ENCODE measurements around the gene SLC15A1.

SLC15A1 gene

GRCh38 chr13:98787173-98787572 is 34.7 kb upstream of the SLC15A1 start:
- no peak for DNase-seq (ENCODE audit: extremely low read depth, low read depth)
- no peak for TF ChIP-seq CTCF (IDR thresholded peaks at IDR 0.05; ENCODE audit: low read depth, low read length)

- no peak for TF ChIP-seq CTCF (IDR thresholded peaks at IDR 0.05; ENCODE audit: low read depth, low read length)
- no peak for DNase-seq (ENCODE audit: extremely low read depth, low read depth)
Measured at GRCh38 chr13:98786023-98786422, 33.6 kb upstream of the SLC15A1 start.

GRCh38 chr13:98785405-98785804 is 32.9 kb upstream of the SLC15A1 start:
- no peak for DNase-seq (ENCODE audit: extremely low read depth, low read depth)
- TF ChIP-seq CTCF (IDR thresholded peaks at IDR 0.05; ENCODE audit: low read depth, low read length): no peak

- TF ChIP-seq CTCF (IDR thresholded peaks at IDR 0.05; ENCODE audit: low read depth, low read length): no peak
- DNase-seq (ENCODE audit: extremely low read depth, low read depth): no peak
Measured at GRCh38 chr13:98784666-98785065, 32.2 kb upstream of the SLC15A1 start.

- TF ChIP-seq CTCF (IDR thresholded peaks at IDR 0.05; ENCODE audit: low read depth, low read length): no peak
- no peak for DNase-seq (ENCODE audit: extremely low read depth, low read depth)
Measured at GRCh38 chr13:98783856-98784478, 31.5 kb upstream of the SLC15A1 start.

GRCh38 chr13:98782654-98783053 is 30.2 kb upstream of the SLC15A1 start:
- DNase-seq (ENCODE audit: extremely low read depth, low read depth): no peak
- no peak for TF ChIP-seq CTCF (IDR thresholded peaks at IDR 0.05; ENCODE audit: low read depth, low read length)

- DNase-seq (ENCODE audit: extremely low read depth, low read depth): no peak
- no peak for TF ChIP-seq CTCF (IDR thresholded peaks at IDR 0.05; ENCODE audit: low read depth, low read length)
Measured at GRCh38 chr13:98781905-98782304, 29.4 kb upstream of the SLC15A1 start.

All from AG09319 (cell line).